Large intestine (tissue), 3 donors: Measurements from ENCODE around the gene PPP2R5B. TPM values are rescaled to one million over a fixed set of nuclear protein-coding genes. Genes with fewer than 3 reads are reported as not detected.
A peak's percentile ranks its signal among the peaks of the same experiment; 100 is the strongest.

Source experiments
- DNase-seq, 2 donors: peaks; one replicate each; pipeline versions ENCODE4 v3.0.0 to v3.0.0-alpha.2; 2013
- H3K27ac ChIP-seq: one replicate; pipeline ENCODE4 v1.5.1; 2013; ENCODE audit warnings: low read length
- H3K27me3 ChIP-seq: 2 replicates; pipeline ENCODE4 v1.6.1; 2013; ENCODE audit warnings: low read length; ENCODE audit not compliant: control insufficient read depth, insufficient read depth
- H3K36me3 ChIP-seq: 2 replicates; pipeline ENCODE4 v1.6.1; 2013; ENCODE audit warnings: low read length; ENCODE audit not compliant: control insufficient read depth, insufficient read depth
- H3K4me1 ChIP-seq: one replicate; pipeline ENCODE4 v1.6.1; 2013; ENCODE audit warnings: low read length; ENCODE audit not compliant: control insufficient read depth, insufficient read depth
- H3K4me3 ChIP-seq: one replicate; pipeline ENCODE4 v1.5.1; 2013; ENCODE audit warnings: low read length
- H3K9me3 ChIP-seq: one replicate; pipeline ENCODE4 v1.6.1; 2013; ENCODE audit warnings: mild to moderate bottlenecking, low read depth, low read length, moderate library complexity; ENCODE audit not compliant: control insufficient read depth
- WGBS: methylation state at CpG from one replicate; pipeline ENCODE4 v1.1.5; 2013; ENCODE audit warnings: low lambda C conversion rate; ENCODE audit not compliant: insufficient coverage; 5-methylcytosine and 5-hydroxymethylcytosine counted together
- polyA plus RNA-seq: library from polyadenylated mRNA; unstranded; fragments of 120-200 nt; gene quantifications from one replicate; pipeline ENCODE4 v1.2.1, GENCODE V29; 2013

The PPP2R5B gene
- polyA plus RNA-seq, 1 donor = 11.6 TPM

DNA sequence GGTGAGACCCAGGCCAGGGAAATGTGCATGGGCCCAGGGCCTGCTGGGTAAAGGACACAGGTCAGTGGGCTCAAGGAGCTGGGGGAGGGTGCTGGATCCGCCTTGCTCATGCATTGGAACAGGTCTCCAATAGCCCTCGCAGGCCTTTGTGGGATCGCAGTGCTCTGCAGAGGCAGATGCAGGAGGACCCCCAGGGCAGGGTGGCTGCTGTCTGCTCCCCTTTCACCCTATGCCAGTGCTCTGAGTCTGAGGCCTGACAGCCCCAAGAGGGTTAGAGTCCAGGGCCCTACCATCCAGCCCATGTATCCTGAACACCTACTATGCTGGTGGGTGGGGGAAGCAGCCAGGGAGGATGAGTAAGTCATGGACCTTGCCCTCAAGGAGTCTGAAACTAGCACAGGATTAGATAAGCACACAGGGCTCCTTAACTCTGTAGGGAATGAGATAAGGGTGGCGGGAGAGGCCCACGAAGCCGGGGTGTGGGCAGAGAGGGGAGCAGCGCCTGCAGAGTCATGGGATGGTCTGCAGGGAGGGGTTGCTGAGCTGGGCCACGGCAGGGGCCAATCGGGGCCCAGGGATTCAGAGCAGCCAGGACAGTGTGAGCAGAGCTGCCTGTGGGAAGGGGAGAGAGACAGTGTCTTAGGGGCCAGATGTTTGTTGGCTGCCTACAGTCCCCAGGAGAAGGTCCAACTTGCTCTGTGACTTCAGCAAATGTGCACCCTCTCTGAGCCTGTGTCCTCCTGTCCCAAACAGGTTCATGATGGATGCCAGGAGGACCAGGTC lies 35.6 kb upstream of the PPP2R5B start:
- peaks cover 39% of the 10 kb centered on the region for H3K4me1 ChIP-seq
- H3K9me3 ChIP-seq = no peaks in the 10 kb centered on the region
- H3K27ac ChIP-seq = peak overlapping the region; percentile 99
- H3K36me3 ChIP-seq = peaks cover 27% of the 10 kb centered on the region
- no CpG with 5 or more reads among the region's 9 CpGs for WGBS
- H3K4me3 ChIP-seq = peak overlapping the region; percentile 97
- no peaks in the 10 kb centered on the region for H3K27me3 ChIP-seq
- DNase-seq = peak; percentile 97 to 99

DNA sequence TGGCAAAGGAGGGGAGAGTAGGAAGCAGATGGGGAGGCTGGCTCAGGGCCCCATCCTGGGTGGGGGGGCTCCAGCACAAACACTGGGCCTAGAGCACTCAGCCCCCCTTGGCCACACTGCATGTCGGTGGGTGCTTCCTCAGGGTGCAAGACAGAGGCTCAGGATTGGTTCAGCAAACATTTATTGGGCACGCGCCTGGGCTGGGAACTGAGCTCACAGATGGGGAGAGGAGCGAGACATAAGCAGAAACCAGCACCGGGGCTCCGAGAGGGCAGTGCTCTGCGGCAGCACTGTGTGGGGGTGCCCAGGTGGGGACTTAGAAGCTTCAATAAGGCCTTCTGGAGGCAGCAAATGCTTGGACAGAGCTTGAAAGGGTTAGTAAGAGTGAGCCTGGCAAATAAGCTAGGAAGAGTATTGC lies 34.0 kb upstream of the PPP2R5B start:
- DNase-seq = peak in 1 of 2 donors; percentile 64
- H3K4me1 ChIP-seq = peaks cover 39% of the 10 kb centered on the region
- no peaks in the 10 kb centered on the region for H3K27me3 ChIP-seq
- H3K27ac ChIP-seq = peak overlapping the region; percentile 99
- H3K36me3 ChIP-seq = peaks cover 30% of the 10 kb centered on the region
- H3K4me3 ChIP-seq = peak overlapping the region; percentile 97
- no peaks in the 10 kb centered on the region for H3K9me3 ChIP-seq
- WGBS = no CpG with 5 or more reads among the region's 7 CpGs

DNA sequence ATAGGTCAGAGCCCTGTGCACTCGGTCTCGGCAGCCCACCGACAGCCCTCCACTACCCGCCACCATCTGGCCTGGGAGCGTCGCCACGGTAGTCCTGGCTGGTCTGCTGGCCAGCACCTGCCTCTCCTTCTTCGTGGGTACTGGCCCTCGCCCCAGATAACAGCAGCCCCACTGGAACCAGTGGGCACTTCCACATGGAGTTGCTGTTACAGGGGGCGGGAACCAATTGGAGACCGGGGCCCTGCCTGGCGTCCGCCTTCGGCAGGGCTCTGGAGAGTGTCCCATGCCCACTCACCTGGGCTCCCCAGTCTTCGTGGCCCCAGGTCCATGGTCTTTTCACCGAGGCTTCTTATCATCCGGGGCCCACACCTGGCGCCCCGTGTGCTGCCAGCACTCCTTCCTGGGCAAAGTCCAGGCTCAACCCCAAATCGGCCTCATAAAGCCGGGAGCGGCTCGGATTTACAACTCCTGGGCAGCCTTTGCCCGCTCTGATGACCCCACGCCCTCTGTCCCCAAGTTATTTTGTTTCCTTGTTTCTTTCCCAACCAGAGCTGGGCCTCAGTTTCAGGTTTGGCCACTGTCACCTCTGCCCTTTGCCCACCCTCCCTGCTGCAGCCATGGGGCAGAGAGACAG lies 33.2 kb upstream of the PPP2R5B start:
- H3K4me1 ChIP-seq = peaks cover 33% of the 10 kb centered on the region

DNA sequence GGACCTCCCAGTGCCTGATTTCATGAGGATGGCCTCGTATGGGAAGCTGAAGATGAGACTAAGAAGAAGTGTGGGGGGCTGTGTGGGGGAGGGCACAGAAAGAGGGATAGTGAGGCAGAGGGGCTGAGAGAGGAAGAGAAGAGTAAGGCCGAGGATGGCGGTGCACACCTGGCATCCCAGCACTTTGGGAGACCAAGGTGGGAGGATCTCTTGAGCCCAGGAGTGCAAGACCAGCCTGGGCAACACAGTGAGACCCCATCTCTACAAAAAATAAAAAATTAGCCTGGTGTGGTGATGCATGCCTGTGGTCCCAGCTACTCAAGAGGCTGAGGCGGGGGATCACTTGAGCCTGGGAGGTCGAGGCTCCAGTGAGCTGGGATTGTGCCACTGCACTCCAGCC lies 32.6 kb upstream of the PPP2R5B start:
- no peaks in the 10 kb centered on the region for H3K9me3 ChIP-seq
- H3K4me1 ChIP-seq = peaks cover 32% of the 10 kb centered on the region

More for the DNA sequence above, 33.2 kb upstream of the PPP2R5B start:
- H3K36me3 ChIP-seq = peaks cover 36% of the 10 kb centered on the region
- H3K27me3 ChIP-seq = no peaks in the 10 kb centered on the region
- no CpG with 5 or more reads among the region's 25 CpGs for WGBS
- DNase-seq = peak; percentile 93 to 96
- no peaks in the 10 kb centered on the region for H3K9me3 ChIP-seq
- peak overlapping the region; percentile 99 for H3K27ac ChIP-seq
- H3K4me3 ChIP-seq = peak overlapping the region; percentile 97

DNA sequence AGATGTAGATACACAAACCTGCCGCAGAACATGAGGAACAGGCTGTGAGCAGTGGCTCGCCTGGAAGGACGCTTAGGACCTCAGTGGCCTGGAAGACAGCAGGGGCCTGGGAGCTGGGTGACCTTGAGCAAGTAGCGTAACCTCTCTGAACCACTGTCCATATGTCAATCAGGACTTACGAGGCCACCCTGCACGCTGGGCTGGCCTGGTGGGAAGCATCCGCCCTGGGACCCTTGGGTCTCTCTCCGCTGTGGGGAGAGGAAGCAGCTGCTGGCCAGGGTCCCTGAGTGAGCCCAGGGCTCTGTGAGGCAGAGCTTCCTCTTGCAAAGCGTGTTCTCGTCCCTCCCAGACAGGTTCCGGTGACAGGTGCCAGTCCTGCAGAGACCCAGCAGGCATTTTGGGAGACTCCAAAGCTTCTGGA lies 32.1 kb upstream of the PPP2R5B start:
- Histone ChIP-seq H3K4me3 (peak overlapping the region; percentile 97), H3K9me3 (no peaks in the 10 kb centered on the region), H3K36me3 (peaks cover 45% of the 10 kb centered on the region), H3K4me1 (peaks cover 29% of the 10 kb centered on the region), H3K27me3 (no peaks in the 10 kb centered on the region), H3K27ac (peak overlapping the region; percentile 99)
- peak in 1 of 2 donors; percentile 31 for DNase-seq
- WGBS = no CpG with 5 or more reads among the region's 11 CpGs

More for the DNA sequence above, 32.6 kb upstream of the PPP2R5B start:
- Histone ChIP-seq H3K4me3 (peak overlapping the region; percentile 97), H3K36me3 (peaks cover 42% of the 10 kb centered on the region), H3K27ac (peak overlapping the region; percentile 99), H3K27me3 (no peaks in the 10 kb centered on the region)
- WGBS = no CpG with 5 or more reads among the region's 5 CpGs
- DNase-seq = no peak

DNA sequence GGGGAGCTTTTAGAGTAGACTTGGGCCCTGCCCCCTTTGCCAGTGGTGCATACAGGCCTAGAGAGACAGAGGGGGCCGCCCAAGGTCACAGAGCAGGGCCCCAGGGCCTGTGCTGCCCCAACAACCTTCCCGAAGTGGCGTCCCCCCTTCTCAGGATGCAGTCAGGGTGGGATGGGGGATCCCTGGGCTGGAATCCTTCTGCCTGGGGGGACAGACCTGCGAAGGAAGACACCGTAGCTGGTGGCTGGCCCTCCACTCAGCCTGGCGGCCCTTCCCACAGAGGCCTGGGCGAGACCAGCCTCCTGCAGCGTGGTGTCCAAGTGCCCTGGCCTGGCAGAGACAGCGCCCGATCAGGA lies 31.7 kb upstream of the PPP2R5B start:
- DNase-seq = no peak
- no peaks in the 10 kb centered on the region for H3K27me3 ChIP-seq
- H3K27ac ChIP-seq = peak overlapping the region; percentile 99
- WGBS = no CpG with 5 or more reads among the region's 10 CpGs
- no peaks in the 10 kb centered on the region for H3K9me3 ChIP-seq
- H3K36me3 ChIP-seq = peaks cover 49% of the 10 kb centered on the region
- H3K4me1 ChIP-seq = peaks cover 25% of the 10 kb centered on the region
- H3K4me3 ChIP-seq = peak overlapping the region; percentile 97

DNA sequence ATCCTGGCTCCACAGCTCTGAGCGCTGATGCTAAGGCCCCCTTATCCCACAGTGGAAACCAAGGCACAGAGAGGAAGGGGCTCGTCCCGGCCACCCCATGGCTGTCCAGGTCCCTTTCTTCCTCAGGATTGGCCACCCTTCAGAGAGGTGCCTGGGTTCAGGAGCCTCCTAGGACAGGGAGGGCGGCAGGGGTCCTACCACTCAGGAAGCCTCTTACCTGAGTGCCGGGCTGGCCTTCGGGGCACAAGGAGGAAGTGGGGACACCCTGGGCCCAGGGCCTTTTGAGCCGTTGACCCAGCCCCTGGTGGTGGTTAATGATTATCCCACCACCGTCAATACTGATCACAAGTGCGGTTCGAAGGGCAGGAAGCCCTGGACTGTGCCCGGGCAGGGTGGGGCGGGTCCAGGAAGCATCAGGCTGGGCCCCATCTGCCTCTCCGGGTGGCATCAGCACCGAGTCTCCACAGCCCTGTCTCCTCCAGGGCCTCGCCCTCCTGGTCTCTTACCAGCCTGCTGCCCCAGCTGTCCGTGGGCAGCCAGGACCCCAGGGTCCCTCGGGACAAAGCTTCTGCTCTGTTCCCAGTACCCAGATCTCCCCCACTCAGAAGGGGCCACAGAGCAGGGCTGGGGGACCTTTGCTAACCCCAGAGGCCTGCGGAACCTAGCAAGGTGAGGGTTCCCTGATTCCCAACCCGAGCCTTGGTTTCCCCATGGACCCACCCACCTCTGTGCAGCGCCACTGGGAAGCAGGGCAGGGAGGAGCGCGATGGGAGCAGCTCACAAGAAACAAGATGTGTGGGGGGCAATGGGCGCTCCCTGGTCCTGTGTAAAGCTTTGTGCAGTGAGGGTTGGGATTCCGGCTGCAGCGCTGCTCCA lies 31.1 kb upstream of the PPP2R5B start:
- H3K27ac ChIP-seq = peak overlapping the region; percentile 99
- no peaks in the 10 kb centered on the region for H3K27me3 ChIP-seq
- H3K4me1 ChIP-seq = peaks cover 19% of the 10 kb centered on the region
- peak; percentile 98 to 99 for DNase-seq
- H3K9me3 ChIP-seq = no peaks in the 10 kb centered on the region
- peaks cover 55% of the 10 kb centered on the region for H3K36me3 ChIP-seq
- no CpG with 5 or more reads among the region's 25 CpGs for WGBS
- peak overlapping the region; percentile 97 for H3K4me3 ChIP-seq

DNA sequence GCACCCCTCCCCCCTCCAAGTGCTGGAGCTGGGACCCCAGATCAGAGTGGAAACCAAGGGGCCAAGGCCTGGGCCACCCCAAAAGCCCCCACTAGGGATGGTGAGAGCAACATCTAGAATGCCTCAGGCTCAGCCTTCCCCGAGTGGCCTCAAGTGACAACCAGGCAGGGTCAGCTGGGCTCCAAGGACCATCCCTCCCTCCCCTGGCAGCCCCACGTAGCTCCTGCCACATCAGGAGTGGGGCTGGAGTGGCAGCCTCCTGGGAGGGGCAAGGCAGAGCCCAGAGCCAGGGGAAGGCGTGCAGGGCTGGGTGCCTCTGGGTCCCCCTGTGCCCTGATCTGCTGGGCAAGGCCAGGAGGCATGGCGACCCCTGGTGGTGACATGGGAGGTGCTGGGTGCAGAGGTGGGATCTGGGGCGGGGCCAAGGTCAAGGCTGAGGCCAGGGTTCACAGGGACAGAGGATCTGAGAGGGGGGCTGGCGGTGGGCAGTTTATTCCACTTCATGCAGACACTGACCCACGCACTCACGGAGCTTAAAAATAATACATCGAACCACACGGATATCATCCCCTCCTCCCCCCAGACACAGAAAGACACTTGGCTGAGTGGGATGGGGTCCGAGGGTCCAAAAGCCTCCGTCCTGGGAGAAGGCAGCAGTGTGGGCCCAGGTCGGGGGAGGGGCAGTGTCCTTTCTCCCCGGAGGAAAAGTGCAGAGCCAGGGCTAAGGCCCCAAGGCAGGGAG lies 30.2 kb upstream of the PPP2R5B start:
- H3K4me3 ChIP-seq = peak overlapping the region; percentile 41

DNA sequence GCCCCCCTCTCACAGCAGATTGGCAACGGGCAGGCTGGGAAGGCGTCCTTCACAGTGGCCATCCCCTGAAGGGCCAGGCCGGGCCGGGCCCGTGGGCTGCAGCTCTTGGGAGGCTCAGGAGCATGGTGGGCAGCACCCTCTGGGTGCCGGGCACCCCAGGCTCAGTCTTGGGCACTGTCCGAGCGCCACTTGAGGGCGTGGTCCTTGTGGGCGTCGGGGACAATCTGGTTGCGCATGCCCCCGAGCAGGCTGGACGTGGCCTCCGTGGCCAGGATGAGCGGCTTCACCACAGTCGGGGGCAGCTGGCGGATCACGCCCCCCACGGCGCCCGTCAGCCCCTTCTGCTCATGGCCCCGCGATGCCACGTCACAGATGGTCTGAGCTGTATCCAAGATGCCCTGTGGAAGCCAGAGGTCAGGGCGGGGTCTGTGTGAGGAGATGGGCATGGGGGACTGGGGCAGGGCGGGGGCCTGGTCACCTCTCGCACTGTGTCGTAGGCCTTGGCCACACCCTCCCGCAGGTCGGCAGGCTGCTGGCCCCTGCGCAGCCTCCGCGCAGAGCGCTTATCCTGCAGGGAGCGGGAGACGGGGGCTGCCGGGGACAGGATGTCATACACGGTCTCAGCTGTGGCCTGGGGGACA lies 29.6 kb upstream of the PPP2R5B start:
- Histone ChIP-seq H3K4me3 (no peak overlapping the region), H3K27me3 (no peaks in the 10 kb centered on the region), H3K36me3 (peaks cover 67% of the 10 kb centered on the region), H3K27ac (peak overlapping the region; percentile 99), H3K9me3 (no peaks in the 10 kb centered on the region), H3K4me1 (peaks cover 13% of the 10 kb centered on the region)
- WGBS = no CpG with 5 or more reads among the region's 39 CpGs
- no peak for DNase-seq

More for the DNA sequence above, 30.2 kb upstream of the PPP2R5B start:
- H3K27ac ChIP-seq = peak overlapping the region; percentile 99
- WGBS = no CpG with 5 or more reads among the region's 14 CpGs
- peak; percentile 86 to 88 for DNase-seq
- H3K4me1 ChIP-seq = peaks cover 14% of the 10 kb centered on the region
- H3K36me3 ChIP-seq = peaks cover 61% of the 10 kb centered on the region
- no peaks in the 10 kb centered on the region for H3K9me3 ChIP-seq
- no peaks in the 10 kb centered on the region for H3K27me3 ChIP-seq
